NCI-H128 (cell line): ENCODE results near the gene SCN8A.
"Not testable (repeated sequence)": the region's sequence is repeated elsewhere in the genome, so short reads cannot be mapped to it uniquely, and the experiment has no call there.

Experiments used
- DNase-seq: peaks from one replicate; lab custom pipeline; 2025; ENCODE audit not compliant: unreplicated experiment; lab: John Stamatoyannopoulos, UW

The SCN8A gene

GRCh38 chr12:51759695-51760094 is 168.7 kb downstream of the SCN8A start:
- DNase-seq: no peak

- no peak for DNase-seq
Observed at GRCh38 chr12:51760231-51760630, 169.2 kb downstream of the SCN8A start.

DNA sequence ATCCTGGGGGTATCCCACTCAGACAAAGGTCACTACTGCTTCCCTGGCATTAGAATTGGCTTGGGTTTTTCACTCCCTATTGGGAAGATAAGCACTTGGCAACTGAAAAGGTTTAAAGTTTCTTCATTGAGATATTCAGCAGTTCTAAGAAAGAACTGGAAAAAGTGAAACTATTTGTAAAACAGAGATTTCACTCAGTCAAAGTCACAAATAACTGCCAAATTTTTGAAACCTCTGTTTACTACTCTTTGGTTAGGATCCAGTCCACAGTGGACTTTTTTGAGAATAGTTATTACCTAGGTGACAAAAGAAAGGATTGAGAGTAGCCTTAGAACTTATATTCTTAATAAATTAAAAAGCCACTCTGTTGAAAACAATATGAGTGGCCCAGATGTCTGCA is 172.7 kb downstream of the SCN8A start:
- DNase-seq: no peak

GRCh38 chr12:51766067-51766676 is 175.1 kb downstream of the SCN8A start:
- DNase-seq: no peak

GRCh38 chr12:51771008-51771407 is 180.0 kb downstream of the SCN8A start:
- DNase-seq: no peak

- no peak for DNase-seq
Observed at GRCh38 chr12:51773145-51773869, 182.3 kb downstream of the SCN8A start.

DNA sequence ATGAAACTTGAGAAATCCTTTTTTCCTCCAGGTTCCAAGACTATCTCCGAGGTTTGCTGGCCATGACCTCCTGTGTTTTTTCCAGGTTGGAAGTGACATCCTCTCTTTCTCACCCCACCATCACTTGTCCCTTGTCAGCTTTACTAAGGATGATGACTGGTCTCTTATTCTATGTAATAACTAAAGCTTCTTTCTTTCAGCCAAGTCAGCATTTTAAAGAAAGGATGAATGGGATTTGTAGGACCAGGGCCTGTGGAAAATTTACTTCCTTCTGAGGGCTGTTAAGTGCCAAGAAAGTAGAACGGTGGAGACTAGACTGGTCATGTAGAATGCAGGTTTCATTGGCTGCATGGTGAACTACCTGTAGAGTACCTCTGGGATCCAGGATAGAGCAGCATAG is 183.9 kb downstream of the SCN8A start:
- DNase-seq: no peak

DNA sequence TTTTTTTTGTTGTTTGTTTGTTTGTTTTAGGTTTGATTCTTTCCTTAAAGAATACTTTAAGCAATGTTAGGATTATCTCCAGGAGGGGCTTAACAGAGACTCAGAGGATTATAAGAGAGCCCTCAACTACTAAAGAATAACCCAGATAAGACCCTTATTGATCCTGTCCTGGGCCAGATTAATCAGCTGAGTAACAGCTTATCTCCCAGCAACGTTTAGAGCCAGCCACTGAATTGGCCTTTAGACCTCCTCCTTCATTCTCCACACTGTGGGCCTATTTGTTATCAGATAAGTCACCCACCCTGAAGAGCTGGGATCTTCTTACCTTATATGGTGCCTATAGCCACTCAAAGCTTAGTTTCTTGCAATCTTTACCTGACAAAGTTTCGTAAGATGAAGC is 186.4 kb downstream of the SCN8A start:
- no peak for DNase-seq

GRCh38 chr12:51777973-51778372 is 186.9 kb downstream of the SCN8A start:
- no peak for DNase-seq

GRCh38 chr12:51779876-51780275 is 188.8 kb downstream of the SCN8A start:
- DNase-seq: no peak

DNA sequence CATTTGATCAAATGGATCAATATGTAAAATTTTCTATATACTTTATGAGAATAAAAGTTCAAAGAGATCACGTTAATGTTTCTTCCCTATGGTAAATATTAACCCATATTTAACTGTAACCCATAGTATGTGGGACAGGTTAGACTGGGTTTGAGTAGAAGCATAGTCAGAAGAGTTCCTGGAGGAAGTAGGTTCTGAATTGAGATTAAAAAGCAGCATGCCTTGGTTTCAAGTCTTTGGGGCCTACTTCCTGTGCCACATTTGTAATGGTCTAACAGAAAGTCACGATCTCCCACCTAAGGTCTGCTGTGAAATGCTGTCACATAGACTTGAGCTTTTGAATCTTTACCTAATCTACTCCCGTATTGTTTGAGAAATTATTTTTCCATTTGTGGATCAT is 193.7 kb downstream of the SCN8A start:
- DNase-seq: no peak

DNA sequence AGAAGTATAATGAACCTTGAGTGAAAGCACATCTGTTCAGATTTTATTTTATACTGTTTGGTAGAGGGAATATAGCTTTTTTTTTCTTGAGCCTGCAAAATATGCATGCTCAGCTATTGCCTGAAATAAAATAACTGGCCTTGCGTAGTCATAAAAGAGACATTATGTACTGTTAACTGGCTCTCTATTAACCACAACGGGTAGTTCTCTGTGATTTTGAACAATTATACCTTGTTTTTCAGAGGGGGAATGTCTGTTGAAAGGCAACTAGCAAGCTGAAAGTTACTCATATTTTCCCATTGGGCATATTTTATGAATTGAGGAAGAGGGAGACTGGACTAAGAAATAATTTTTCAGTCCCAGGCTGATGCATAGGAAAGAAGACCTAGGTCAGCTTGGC is 194.9 kb downstream of the SCN8A start:
- DNase-seq: no peak

GRCh38 chr12:51788876-51789275 is 197.8 kb downstream of the SCN8A start:
- DNase-seq: no peak

GRCh38 chr12:51792417-51792816 is 201.4 kb downstream of the SCN8A start:
- no peak for DNase-seq

DNA sequence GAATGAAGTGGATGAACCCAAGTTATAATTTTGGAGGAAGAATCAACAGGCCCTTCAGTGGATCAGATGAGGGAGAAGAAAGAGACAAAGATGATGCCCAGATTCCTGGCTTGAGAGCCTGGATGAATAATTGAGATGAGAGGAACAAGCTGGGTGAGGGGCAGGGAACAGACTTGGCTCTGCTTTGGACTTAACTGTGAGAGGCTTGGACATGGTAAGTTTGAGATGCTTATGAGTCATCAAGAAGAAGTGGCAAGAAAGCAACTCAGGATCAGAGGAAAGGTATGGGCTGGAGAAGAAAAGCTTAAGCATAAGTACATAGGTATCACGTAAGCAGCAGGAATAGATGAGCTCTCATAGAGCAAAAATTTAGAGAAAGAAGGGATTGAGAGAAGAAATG is 202.2 kb downstream of the SCN8A start:
- no peak for DNase-seq

DNA sequence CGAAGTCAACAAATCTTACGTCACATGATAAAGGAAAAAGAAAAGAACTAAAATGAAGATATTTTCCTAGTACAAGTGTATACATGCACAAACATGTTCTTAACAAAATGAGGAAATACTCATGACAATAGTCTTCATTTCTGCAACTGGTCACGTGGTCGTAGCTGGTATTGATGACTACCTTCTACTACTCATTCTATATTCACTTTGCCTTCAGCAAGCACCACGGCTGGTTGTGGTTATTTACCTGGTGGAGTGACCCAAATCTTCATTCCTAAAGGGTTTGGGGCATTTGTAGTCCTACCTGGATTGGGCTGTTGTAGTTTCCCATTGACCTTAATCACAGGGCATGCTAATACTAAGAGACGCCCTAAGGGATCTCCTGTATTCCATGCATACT is 206.3 kb downstream of the SCN8A start:
- DNase-seq: no peak

GRCh38 chr12:51798051-51798450 is 207.0 kb downstream of the SCN8A start:
- not testable (repeated sequence) for DNase-seq

GRCh38 chr12:51798501-51798900 is 207.5 kb downstream of the SCN8A start:
- no peak for DNase-seq

DNA sequence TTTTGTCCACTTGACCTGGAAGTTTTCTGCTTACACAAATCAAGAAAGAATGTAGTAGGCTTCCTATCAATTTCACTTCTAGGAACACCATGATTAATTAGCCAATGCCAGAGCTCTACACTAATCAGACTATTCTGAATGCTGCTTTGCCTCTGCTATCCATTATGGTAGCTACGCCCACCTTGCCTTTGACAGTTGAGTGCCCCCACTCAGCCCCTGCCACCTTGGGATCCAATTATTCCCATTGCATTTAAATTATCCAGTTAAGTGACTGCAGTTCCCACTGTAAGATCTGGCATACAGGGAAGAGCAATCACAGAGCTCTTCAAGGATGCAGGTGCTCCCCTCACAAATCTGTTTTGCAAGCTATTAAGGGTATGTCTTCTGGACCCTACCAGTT is 210.0 kb downstream of the SCN8A start:
- DNase-seq: no peak

- DNase-seq: no peak
Observed at GRCh38 chr12:51806896-51807295, 215.9 kb downstream of the SCN8A start.

DNA sequence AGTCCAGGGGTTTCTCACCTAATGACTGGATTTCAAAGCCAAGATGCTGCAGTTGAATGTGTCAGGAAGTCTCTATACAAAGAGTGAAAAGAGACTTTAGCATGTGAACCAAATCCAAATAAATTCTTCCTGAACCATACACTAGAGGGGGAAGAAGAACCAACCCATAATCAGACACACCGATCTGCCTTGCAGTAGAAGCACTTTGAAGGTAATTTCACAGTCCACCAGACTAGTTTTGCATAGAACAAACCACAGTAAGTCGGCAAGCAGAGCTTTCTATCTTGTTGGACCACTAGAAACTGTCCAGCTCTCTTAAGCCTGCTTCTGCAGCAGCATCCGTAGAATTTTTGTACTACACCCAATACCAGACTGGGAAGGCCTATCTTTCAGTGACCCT is 218.2 kb downstream of the SCN8A start:
- no peak for DNase-seq

DNA sequence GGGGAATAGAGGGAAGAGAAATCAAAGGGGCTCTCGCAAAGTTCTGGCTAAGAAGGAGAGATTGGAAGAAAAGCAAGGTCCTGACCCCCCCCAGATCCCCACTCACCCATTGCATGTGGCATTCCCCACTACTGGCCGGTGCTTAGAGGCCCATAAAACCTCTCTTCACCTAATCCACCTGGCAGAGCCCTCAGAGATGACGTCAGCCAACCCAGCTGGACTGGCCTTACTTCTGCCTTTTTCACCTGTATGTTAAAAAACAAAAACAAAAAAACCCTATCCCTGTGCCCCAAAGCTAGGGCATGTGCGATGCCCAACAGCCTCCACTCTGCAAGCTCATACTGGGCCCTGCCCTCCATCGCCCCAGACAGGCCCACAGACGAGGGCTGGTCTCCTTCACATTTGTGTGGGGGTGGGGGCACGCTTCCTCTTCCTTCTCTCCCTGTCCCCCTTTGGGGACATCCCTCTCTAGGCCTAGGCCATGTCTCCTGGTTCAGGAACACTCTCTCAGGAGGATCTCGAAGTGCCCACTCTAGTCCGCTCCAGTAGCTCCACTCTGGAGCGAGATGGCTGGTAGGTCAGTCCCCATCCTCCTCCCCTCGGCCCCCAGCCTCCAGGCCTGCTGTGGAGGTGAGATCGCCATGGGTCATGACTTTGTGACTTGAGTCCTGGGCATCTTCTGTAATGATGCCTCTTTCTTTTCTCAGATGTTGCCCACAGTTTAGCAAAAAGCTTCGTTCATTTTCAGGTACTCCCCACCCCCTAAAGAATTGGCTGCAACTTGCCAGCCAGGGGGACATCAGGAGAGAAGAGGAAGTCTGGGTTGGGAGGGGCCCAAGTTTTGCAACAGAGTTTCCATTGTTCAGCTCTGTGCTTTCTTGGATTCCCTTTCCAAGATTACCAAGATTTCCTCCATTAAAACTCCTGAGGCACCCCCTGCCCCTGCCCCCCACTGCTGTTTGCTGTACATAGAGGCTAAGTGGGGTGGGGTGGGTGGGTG is 220.5 kb downstream of the SCN8A start:
- DNase-seq: no peak
